ENCODE data around the gene NISCH. TPM values are rescaled to one million over a fixed set of nuclear protein-coding genes. Genes with fewer than 3 reads are reported as not detected.

The NISCH gene
- total RNA-seq, result 100 to 1,000 TPM in 3 of 4 donors, 10 to 100 TPM in 1; 65.7 to 150 (median 128) TPM

- no peaks in the 10 kb centered on the region for H3K9me3 ChIP-seq
- H3K4me3 ChIP-seq, result peak within 1 kb of the TSS; percentile 65 to 95 (median 82)
- peak in 1 of 2 donors; percentile 29 for TF ChIP-seq POLR2A (IDR thresholded peaks at IDR 0.05)
- TF ChIP-seq, protein P1, sequence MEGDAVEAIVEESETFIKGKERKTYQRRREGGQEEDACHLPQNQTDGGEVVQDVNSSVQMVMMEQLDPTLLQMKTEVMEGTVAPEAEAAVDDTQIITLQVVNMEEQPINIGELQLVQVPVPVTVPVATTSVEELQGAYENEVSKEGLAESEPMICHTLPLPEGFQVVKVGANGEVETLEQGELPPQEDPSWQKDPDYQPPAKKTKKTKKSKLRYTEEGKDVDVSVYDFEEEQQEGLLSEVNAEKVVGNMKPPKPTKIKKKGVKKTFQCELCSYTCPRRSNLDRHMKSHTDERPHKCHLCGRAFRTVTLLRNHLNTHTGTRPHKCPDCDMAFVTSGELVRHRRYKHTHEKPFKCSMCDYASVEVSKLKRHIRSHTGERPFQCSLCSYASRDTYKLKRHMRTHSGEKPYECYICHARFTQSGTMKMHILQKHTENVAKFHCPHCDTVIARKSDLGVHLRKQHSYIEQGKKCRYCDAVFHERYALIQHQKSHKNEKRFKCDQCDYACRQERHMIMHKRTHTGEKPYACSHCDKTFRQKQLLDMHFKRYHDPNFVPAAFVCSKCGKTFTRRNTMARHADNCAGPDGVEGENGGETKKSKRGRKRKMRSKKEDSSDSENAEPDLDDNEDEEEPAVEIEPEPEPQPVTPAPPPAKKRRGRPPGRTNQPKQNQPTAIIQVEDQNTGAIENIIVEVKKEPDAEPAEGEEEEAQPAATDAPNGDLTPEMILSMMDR (IDR thresholded peaks at IDR 0.05), result no peak
- peaks cover 0 to 30% (median 0%) of the 10 kb centered on the region in 3 donors for H3K36me3 ChIP-seq
- DNase-seq, result peak; percentile 94 to 96 (median 96)
- no peaks in the 10 kb centered on the region for H3K27me3 ChIP-seq
- peak within 1 kb of the TSS; percentile 82 to 92 (median 84) for H3K27ac ChIP-seq
- H3K4me1 ChIP-seq, result peaks cover 7 to 9% (median 8%) of the 10 kb centered on the region in 4 donors
Observed at GRCh38 chr3:52455283-52456168, at the start of gene NISCH. TSS of gene NISCH (plus strand) at chr3:52455604. CDS start at chr3:52455642, 38 bp downstream.

DNA sequence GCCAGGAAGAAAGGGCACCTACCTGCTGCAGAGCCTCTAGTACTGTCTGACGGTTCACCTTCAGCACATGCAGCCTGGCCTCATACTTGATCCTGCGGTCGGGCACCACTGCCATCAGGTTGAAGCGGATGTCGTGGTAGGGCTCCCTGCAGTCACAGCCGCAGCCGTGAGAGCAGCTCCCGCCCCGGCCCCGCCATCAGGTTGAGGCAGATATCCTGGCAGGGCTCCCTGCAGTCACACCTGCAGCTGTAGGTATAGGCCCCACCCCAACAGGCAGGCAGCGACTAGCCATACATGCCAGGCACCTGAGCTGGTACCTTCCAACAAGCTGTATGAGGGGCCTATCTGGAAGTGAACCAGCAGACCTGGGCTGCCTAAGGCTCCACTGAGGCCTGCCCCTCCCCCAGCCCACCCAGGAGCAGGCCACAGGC, 49.2 kb upstream of the NISCH start:
- peak overlapping the region in 1 of 4 donors; percentile 10 for H3K27ac ChIP-seq

DNA sequence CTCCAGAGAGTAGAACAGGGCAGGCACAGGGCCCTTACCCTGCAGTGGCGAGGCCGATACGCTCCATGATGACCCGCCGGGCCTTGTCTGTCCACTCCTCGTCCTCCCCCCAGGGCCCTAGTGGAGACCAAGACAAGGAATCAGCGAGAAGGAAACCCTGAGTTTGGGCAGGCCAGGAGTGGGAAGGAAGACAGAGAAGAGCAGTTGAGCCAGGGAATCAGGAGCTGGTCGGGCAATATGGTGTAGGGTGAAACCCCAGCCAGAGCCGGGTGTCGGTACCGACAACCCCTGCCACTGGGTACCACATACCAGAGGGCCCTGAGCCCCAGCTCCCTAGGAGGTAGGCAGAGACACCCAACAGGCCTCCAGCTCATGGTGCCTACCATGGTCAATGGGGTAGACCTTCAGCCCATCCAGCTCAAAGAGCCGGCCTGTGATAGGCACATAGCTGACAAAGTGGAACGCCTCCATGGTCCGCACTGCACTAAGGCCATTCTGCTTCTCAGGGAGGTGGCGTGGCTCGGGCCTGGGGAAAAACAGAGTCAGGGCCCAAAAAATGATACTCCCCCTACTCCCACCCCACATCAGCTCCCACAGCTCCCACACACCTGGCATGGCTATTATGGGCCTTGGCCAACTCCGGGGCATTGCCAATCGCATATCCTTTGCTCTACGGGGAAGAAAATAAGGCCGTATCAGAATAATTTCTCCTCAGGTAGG, 48.5 kb upstream of the NISCH start:
- no peaks in the 10 kb centered on the region for H3K27me3 ChIP-seq
- TF ChIP-seq, protein P1 (IDR thresholded peaks at IDR 0.05), result no peak
- H3K4me3 ChIP-seq, result no peak overlapping the region
- H3K9me3 ChIP-seq, result no peaks in the 10 kb centered on the region
- H3K36me3 ChIP-seq, result peaks cover 0 to 60% (median 0%) of the 10 kb centered on the region in 3 donors
- H3K4me1 ChIP-seq, result peaks cover 3 to 41% (median 10%) of the 10 kb centered on the region in 4 donors
- peak in 2 of 3 donors; percentile 34 to 36 for DNase-seq
- peak overlapping the region in 1 of 4 donors; percentile 10 for H3K27ac ChIP-seq

More for the DNA sequence above, 49.2 kb upstream of the NISCH start:
- H3K9me3 ChIP-seq, result no peaks in the 10 kb centered on the region
- H3K27me3 ChIP-seq, result no peaks in the 10 kb centered on the region
- no peak for TF ChIP-seq POLR2A (IDR thresholded peaks at IDR 0.05)
- TF ChIP-seq, protein P1 (IDR thresholded peaks at IDR 0.05), result no peak
- H3K4me3 ChIP-seq, result no peak overlapping the region
- peaks cover 3 to 34% (median 10%) of the 10 kb centered on the region in 4 donors for H3K4me1 ChIP-seq
- DNase-seq, result peak in 2 of 3 donors; percentile 52 to 69
- peaks cover 0 to 67% (median 0%) of the 10 kb centered on the region in 3 donors for H3K36me3 ChIP-seq

GRCh38 chr3:52407779-52408178, 47.6 kb upstream of the NISCH start:
- peaks cover 3 to 47% (median 10%) of the 10 kb centered on the region in 4 donors for H3K4me1 ChIP-seq
- DNase-seq, result peak in 2 of 3 donors; percentile 35 to 45
- H3K36me3 ChIP-seq, result peaks cover 0 to 52% (median 0%) of the 10 kb centered on the region in 3 donors

GRCh38 chr3:52408466-52408865, 46.9 kb upstream of the NISCH start:
- DNase-seq, result peak in 2 of 3 donors; percentile 15 to 38
- TF ChIP-seq, protein P1 (IDR thresholded peaks at IDR 0.05), result no peak
- no peak for TF ChIP-seq POLR2A (IDR thresholded peaks at IDR 0.05)
- Histone ChIP-seq H3K4me1 (peaks cover 3 to 53% (median 10%) of the 10 kb centered on the region in 4 donors), H3K36me3 (peaks cover 0 to 45% (median 0%) of the 10 kb centered on the region in 3 donors), H3K9me3 (no peaks in the 10 kb centered on the region), H3K27ac (no peak overlapping the region), H3K27me3 (no peaks in the 10 kb centered on the region), H3K4me3 (no peak overlapping the region)

More at GRCh38 chr3:52407779-52408178, 47.6 kb upstream of the NISCH start:
- Histone ChIP-seq H3K27ac (no peak overlapping the region), H3K9me3 (no peaks in the 10 kb centered on the region), H3K4me3 (no peak overlapping the region), H3K27me3 (no peaks in the 10 kb centered on the region)
- no peak for TF ChIP-seq POLR2A (IDR thresholded peaks at IDR 0.05)
- TF ChIP-seq, protein P1 (IDR thresholded peaks at IDR 0.05), result no peak
